ENCODE data around the gene PEX12. TPM values are rescaled to one million over a fixed set of nuclear protein-coding genes. Genes with fewer than 3 reads are reported as not detected.
"Not testable (repeated sequence)": the region's sequence is repeated elsewhere in the genome, so short reads cannot be mapped to it uniquely, and the experiment has no call there.

Gene PEX12
- total and polyA plus RNA-seq, 12 donors = 2.6 to 11.2 (median 8.3) TPM

DNA sequence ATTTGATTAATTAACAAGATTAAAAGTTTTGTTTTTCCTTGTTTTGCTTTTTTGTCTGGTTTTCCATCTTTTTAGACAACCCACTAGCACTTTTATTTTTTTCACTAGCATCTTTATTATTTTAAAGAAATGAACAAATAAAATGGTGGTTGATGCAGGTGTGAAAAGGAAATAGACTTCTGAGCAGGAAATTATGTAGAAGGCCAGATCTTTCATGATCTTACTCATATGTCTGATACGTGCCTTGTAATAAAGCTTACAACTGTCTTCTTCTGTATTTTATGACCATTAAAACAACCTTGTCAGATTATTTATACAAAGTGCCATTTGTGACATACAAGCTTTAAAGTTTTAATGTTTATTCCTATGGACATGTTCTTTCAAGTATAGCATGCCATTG lies 47.2 kb downstream of the PEX12 start:
- Histone ChIP-seq H3K9me3 (no peaks in the 10 kb centered on the region), H3K27ac (peak overlapping the region in 1 of 10 donors; percentile 58), H3K36me3 (no peaks in the 10 kb centered on the region), H3K4me1 (peaks cover 0 to 6% (median 0%) of the 10 kb centered on the region in 9 donors), H3K27me3 (no peaks in the 10 kb centered on the region), H3K4me3 (no peak overlapping the region)
- intact Hi-C loops (cut with DNase I) = loop anchor here in 6 of 10 donors (5.0 to 10.0 kb wide), 9 partner anchors 84 to 1109 kb away; partner anchors contain the start of genes SLFN11 (in 2 of the 6), SLFN12 (in 1 of the 6), SLFN13 (in 1 of the 6) and SLFN5 (in 1 of the 6)
- WGBS, 2 donors = 63 to 73% methylated on average over 1 of the region's 1 CpG
- TF ChIP-seq, protein P1, sequence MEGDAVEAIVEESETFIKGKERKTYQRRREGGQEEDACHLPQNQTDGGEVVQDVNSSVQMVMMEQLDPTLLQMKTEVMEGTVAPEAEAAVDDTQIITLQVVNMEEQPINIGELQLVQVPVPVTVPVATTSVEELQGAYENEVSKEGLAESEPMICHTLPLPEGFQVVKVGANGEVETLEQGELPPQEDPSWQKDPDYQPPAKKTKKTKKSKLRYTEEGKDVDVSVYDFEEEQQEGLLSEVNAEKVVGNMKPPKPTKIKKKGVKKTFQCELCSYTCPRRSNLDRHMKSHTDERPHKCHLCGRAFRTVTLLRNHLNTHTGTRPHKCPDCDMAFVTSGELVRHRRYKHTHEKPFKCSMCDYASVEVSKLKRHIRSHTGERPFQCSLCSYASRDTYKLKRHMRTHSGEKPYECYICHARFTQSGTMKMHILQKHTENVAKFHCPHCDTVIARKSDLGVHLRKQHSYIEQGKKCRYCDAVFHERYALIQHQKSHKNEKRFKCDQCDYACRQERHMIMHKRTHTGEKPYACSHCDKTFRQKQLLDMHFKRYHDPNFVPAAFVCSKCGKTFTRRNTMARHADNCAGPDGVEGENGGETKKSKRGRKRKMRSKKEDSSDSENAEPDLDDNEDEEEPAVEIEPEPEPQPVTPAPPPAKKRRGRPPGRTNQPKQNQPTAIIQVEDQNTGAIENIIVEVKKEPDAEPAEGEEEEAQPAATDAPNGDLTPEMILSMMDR (IDR thresholded peaks at IDR 0.05) = no peak
- no peak for DNase-seq
- no peak for ATAC-seq

- TF ChIP-seq, protein P1 (IDR thresholded peaks at IDR 0.05) = no peak
- ATAC-seq (no peak), DNase-seq (no peak)
- Histone ChIP-seq H3K36me3 (no peaks in the 10 kb centered on the region), H3K9me3 (no peaks in the 10 kb centered on the region), H3K27ac (no peak overlapping the region), H3K4me3 (no peak overlapping the region), H3K27me3 (no peaks in the 10 kb centered on the region), H3K4me1 (peaks cover 0 to 6% (median 0%) of the 10 kb centered on the region in 9 donors)
- intact Hi-C loops (cut with DNase I) = loop anchor here in 6 of 10 donors (5.0 to 10.0 kb wide), 9 partner anchors 83 to 1108 kb away; partner anchors contain the start of genes SLFN11 (in 2 of the 6), SLFN12 (in 1 of the 6), SLFN13 (in 1 of the 6) and SLFN5 (in 1 of the 6)
- WGBS, 2 donors = 87 to 89% methylated on average over 8 of the region's 8 CpGs
Measured at GRCh38 chr17:35529866-35530265, 48.5 kb downstream of the PEX12 start.

DNA sequence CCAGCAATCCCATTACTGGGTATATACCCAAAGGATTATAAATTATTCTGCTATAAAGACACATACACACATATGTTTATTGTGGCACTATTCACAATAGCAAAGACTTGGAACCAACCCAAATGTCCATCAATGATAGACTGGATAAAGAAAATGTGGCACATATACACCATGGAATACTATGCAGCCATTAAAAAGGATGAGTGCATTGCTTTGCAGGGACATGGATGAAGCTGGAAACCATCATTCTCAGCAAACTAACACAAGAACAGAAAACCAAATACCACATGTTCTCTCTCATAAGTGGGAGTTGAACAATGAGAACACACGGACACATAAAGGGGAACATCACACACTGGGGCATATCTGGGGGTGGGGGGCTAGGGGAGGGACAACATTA lies 49.0 kb downstream of the PEX12 start:
- H3K9me3 ChIP-seq; H3K27ac ChIP-seq; H3K4me3 ChIP-seq; intact Hi-C loops (cut with DNase I); H3K36me3 ChIP-seq; H3K4me1 ChIP-seq; ATAC-seq; H3K27me3 ChIP-seq; DNase-seq: not testable (repeated sequence)
- 92 to 98% methylated on average over 1 of the region's 1 CpG for WGBS, 2 donors

Other genes starting within 250 kb of the PEX12 start
- gene SLFN11, start 204.9 kb downstream of the PEX12 start, total RNA-seq = 10 to 100 TPM; 11.5 to 25.7 (median 18.5) TPM
- gene SLFN11, start 204.9 kb downstream of the PEX12 start, polyA plus RNA-seq = 10 to 100 TPM in 1 of 2 donors, 1 to 10 TPM in 1; 4.3 to 16.4 TPM
- 1 to 10 TPM; 2.0 to 7.8 (median 4.0) TPM for gene SLFN12, start 146.1 kb downstream of the PEX12 start, total RNA-seq
- gene SLFN12, start 146.1 kb downstream of the PEX12 start, polyA plus RNA-seq = 1 to 10 TPM in 1 of 2 donors, under 1 TPM in 1; 0.96 to 3.7 TPM
- 10 to 100 TPM in 1 of 10 donors, 1 to 10 TPM in 9; 1.8 to 10.7 (median 4.4) TPM for gene SLFN13, start 129.8 kb downstream of the PEX12 start, total RNA-seq
- 1 to 10 TPM in 1 of 2 donors, under 1 TPM in 1; 0.51 to 1.5 TPM for gene SLFN13, start 129.8 kb downstream of the PEX12 start, polyA plus RNA-seq
- 1 to 10 TPM in 3 of 10 donors, under 1 TPM in 7; 0.20 to 4.5 (median 0.69) TPM for gene SLFN12L, start 40.9 kb downstream of the PEX12 start, total RNA-seq
- gene SLFN12L, start 40.9 kb downstream of the PEX12 start, polyA plus RNA-seq = under 1 TPM; 0.06 to 0.73 TPM
- under 1 TPM in 1 of 10 donors, not detected in 9; 0.09 TPM for gene SLFN14, start 17.8 kb downstream of the PEX12 start, total RNA-seq
- gene SLFN14, start 17.8 kb downstream of the PEX12 start, polyA plus RNA-seq = not detected
- 100 to 1,000 TPM; 107 to 173 (median 130) TPM for gene AP2B1, start 8.8 kb upstream of the PEX12 start, total RNA-seq
- 10 to 100 TPM; 20.0 to 38.8 TPM for gene AP2B1, start 8.8 kb upstream of the PEX12 start, polyA plus RNA-seq
- gene RASL10B, start 153.1 kb upstream of the PEX12 start, total RNA-seq = 10 to 100 TPM in 9 of 10 donors, 1 to 10 TPM in 1; 9.0 to 26.2 (median 11.9) TPM
- 1 to 10 TPM; 3.9 to 6.9 TPM for gene RASL10B, start 153.1 kb upstream of the PEX12 start, polyA plus RNA-seq
- gene GAS2L2, start 174.7 kb upstream of the PEX12 start, total RNA-seq = under 1 TPM in 6 of 10 donors, not detected in 4; 0.09 to 0.89 (median 0.14) TPM
- gene GAS2L2, start 174.7 kb upstream of the PEX12 start, polyA plus RNA-seq = under 1 TPM; 0.03 to 0.15 TPM
- not detected for gene C17orf50, start 182.3 kb upstream of the PEX12 start, total RNA-seq
- gene C17orf50, start 182.3 kb upstream of the PEX12 start, polyA plus RNA-seq = not detected
- 1 to 10 TPM; 1.4 to 3.4 (median 1.9) TPM for gene MMP28, start 217.1 kb upstream of the PEX12 start, total RNA-seq
- gene MMP28, start 217.1 kb upstream of the PEX12 start, polyA plus RNA-seq = 1 to 10 TPM; 5.4 to 7.4 TPM
- gene TAF15, start 230.9 kb upstream of the PEX12 start, total RNA-seq = 100 to 1,000 TPM; 102 to 158 (median 135) TPM
- 10 to 100 TPM; 56.1 to 72.2 TPM for gene TAF15, start 230.9 kb upstream of the PEX12 start, polyA plus RNA-seq